Measurements from ENCODE around the gene IFNA10. TPM values are rescaled to one million over a fixed set of nuclear protein-coding genes. Genes with fewer than 3 reads are reported as not detected.

Gene IFNA10
- total and polyA plus RNA-seq, 2 of the 8 experiments (the other 6 are each of a cell fraction or from before 2014, with no cell fraction given) = not detected

DNA sequence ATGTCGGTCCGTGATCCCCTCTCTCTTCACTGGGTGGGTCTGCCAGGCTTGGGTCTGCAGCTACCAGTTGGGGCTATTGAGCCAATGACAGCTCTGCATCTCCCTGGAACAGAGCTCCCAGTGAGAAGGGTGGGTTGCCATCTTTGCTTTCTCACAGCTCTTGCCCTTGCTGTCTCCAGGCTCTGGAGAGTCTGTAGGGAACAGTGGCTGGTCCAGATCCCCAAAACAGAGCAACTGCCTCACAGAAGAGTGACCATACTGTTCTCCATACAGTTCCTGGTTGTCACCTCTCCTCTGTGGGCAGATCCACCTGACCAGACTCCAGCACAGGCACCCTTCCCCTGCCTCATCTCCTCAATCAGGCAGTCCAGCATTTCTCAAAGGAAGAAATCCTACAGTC is 26.3 kb upstream of the IFNA10 start (continued):
- TF ChIP-seq, protein P1, sequence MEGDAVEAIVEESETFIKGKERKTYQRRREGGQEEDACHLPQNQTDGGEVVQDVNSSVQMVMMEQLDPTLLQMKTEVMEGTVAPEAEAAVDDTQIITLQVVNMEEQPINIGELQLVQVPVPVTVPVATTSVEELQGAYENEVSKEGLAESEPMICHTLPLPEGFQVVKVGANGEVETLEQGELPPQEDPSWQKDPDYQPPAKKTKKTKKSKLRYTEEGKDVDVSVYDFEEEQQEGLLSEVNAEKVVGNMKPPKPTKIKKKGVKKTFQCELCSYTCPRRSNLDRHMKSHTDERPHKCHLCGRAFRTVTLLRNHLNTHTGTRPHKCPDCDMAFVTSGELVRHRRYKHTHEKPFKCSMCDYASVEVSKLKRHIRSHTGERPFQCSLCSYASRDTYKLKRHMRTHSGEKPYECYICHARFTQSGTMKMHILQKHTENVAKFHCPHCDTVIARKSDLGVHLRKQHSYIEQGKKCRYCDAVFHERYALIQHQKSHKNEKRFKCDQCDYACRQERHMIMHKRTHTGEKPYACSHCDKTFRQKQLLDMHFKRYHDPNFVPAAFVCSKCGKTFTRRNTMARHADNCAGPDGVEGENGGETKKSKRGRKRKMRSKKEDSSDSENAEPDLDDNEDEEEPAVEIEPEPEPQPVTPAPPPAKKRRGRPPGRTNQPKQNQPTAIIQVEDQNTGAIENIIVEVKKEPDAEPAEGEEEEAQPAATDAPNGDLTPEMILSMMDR (IDR thresholded peaks at IDR 0.05; ENCODE audit: control extremely low read depth in 1 of 3, insufficient read depth in 1 of 3, low read depth in 1 of 3, low read length in 3 of 3) = no peak
- TF ChIP-seq NANOG (IDR thresholded peaks at IDR 0.05; ENCODE audit: insufficient read depth, low read depth, low read length, poor library complexity, severe bottlenecking) = no peak

All from H1 (cell line).